HL-60 (cell line): ENCODE measurements around the gene PTGDR.

Source experiments
- POLR2AphosphoS5 ChIP-seq: IDR thresholded peaks from 2 replicates; pipeline ENCODE4 v1.6.1; 2012; ENCODE audit warnings: low read depth
- TF ChIP-seq, protein P1 (sequence below): IDR thresholded peaks from one replicate; pipeline ENCODE4 v1.5.1; 2011; ENCODE audit warnings: low read length, control low read depth, inconsistent platforms; ENCODE audit not compliant: insufficient read depth

- no peak for TF ChIP-seq POLR2AphosphoS5
- TF ChIP-seq, protein P1, sequence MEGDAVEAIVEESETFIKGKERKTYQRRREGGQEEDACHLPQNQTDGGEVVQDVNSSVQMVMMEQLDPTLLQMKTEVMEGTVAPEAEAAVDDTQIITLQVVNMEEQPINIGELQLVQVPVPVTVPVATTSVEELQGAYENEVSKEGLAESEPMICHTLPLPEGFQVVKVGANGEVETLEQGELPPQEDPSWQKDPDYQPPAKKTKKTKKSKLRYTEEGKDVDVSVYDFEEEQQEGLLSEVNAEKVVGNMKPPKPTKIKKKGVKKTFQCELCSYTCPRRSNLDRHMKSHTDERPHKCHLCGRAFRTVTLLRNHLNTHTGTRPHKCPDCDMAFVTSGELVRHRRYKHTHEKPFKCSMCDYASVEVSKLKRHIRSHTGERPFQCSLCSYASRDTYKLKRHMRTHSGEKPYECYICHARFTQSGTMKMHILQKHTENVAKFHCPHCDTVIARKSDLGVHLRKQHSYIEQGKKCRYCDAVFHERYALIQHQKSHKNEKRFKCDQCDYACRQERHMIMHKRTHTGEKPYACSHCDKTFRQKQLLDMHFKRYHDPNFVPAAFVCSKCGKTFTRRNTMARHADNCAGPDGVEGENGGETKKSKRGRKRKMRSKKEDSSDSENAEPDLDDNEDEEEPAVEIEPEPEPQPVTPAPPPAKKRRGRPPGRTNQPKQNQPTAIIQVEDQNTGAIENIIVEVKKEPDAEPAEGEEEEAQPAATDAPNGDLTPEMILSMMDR = no peak
Observed at GRCh38 chr14:52244997-52245396, 22.5 kb upstream of the PTGDR start.
